Panc1 (cell line): ENCODE data around the gene RHD. TPM values are rescaled to one million over a fixed set of nuclear protein-coding genes. Genes with fewer than 3 reads are reported as not detected.

Source experiments
- ATAC-seq: fragments of 200-7000 bp; cut with Tn5 transposase; 2 replicates; pipeline ENCODE4 v1.9.1; 2020; ENCODE audit warnings: mild to moderate bottlenecking, moderate library complexity
- BruUV-seq: library from RNA; stranded (reverse); fragments of 400-500 nt; replicated peaks from 2 replicates; lab custom pipeline; 2021; lab: Mats Ljungman, UMichigan
- CTCF ChIA-PET: fragments of 300-600 bp; sonication (Branson Sonifier 250); formaldehyde crosslinking; loops from one replicate; lab custom pipeline; 2022; ENCODE audit warnings: antibody characterized with exemption; lab: Charles Lee
- POLR2A ChIA-PET: fragments of 300-600 bp; sonication (Branson Sonifier 250); formaldehyde crosslinking; loops from one replicate; lab custom pipeline; 2022; ENCODE audit warnings: antibody characterized with exemption; lab: Charles Lee
- DNase-seq: peaks from one replicate; pipeline ENCODE4 v3.0.0-alpha.2; 2010; ENCODE audit warnings: low read depth, low spot score
- H3K27ac ChIP-seq: 2 replicates; pipeline ENCODE4 v1.5.1; 2011; ENCODE audit warnings: mild to moderate bottlenecking, low read length, inconsistent platforms
- H3K27me3 ChIP-seq: fragments of 200-500 bp; sonication (Bioruptor generic); 2 replicates; pipeline ENCODE4 v1.6.0; 2014; ENCODE audit warnings: low read length, inconsistent platforms; ENCODE audit not compliant: control insufficient read depth, insufficient read depth
- H3K36me3 ChIP-seq: fragments of 200-500 bp; sonication (Bioruptor generic); 2 replicates; pipeline ENCODE4 v1.5.1; 2014; ENCODE audit warnings: inconsistent platforms, mild to moderate bottlenecking, low read length, moderate library complexity; ENCODE audit not compliant: control insufficient read depth, insufficient read depth
- H3K4me1 ChIP-seq: 2 replicates; pipeline ENCODE4 v1.5.1; 2011; ENCODE audit warnings: inconsistent platforms, mild to moderate bottlenecking, low read length, moderate library complexity; ENCODE audit not compliant: control insufficient read depth, insufficient read depth
- H3K4me3 ChIP-seq, 2 experiments: 2 replicates each; pipeline ENCODE4 v1.5.1; 2011 to 2012; ENCODE audit warnings: low read depth in 2 of 2, low read length in 2 of 2, mild to moderate bottlenecking in 2 of 2, inconsistent platforms in 1 of 2, moderate library complexity in 1 of 2
- H3K9me3 ChIP-seq: fragments of 200-500 bp; sonication (Bioruptor generic); 2 replicates; pipeline ENCODE4 v1.5.1; 2014; ENCODE audit warnings: low read depth, mild to moderate bottlenecking, inconsistent platforms, low read length, moderate library complexity; ENCODE audit not compliant: control insufficient read depth, insufficient read depth
- POLR2AphosphoS5 ChIP-seq: IDR thresholded peaks from 2 replicates; pipeline ENCODE4 v1.6.1; 2012; ENCODE audit warnings: mild to moderate bottlenecking, low read depth, low read length, moderate library complexity
- REST ChIP-seq, 2 experiments: IDR thresholded peaks; 2 replicates each; pipeline ENCODE4 v1.6.1; 2011 to 2012; ENCODE audit warnings: low read depth in 2 of 2, control low read depth in 1 of 2, low read length in 1 of 2, mild to moderate bottlenecking in 1 of 2, moderate library complexity in 1 of 2; ENCODE audit not compliant: insufficient read depth in 1 of 2
- SIN3A ChIP-seq: IDR thresholded peaks from 2 replicates; pipeline ENCODE4 v1.6.1; 2012; ENCODE audit warnings: low read depth, mild to moderate bottlenecking, low read length, moderate library complexity, borderline replicate concordance; ENCODE audit not compliant: insufficient read depth
- TCF7L2 ChIP-seq: IDR thresholded peaks from 2 replicates; pipeline ENCODE4 v1.6.1; 2011; ENCODE audit warnings: mild to moderate bottlenecking, low read depth, low read length, inconsistent platforms
- in situ Hi-C: cut with HindIII; loops from 2 replicates; pipeline ENCODE4 v1.10.0; 2016; ENCODE audit warnings: low sequenced_read_pairs, low pct_unique_long_range_greater_than_20kb
- intact Hi-C: fragments of 100-400 bp; cut with micrococcal nuclease; formaldehyde crosslinking; loops from one replicate; pipeline ENCODE4 v1.10.0; 2022; ENCODE audit not compliant: unreplicated experiment
- total RNA-seq: library from RNA; stranded (reverse); gene quantifications from one replicate; pipeline ENCODE4 v1.2.1, GENCODE V29; 2021; ENCODE audit not compliant: unreplicated experiment
- TF ChIP-seq, protein P1 (sequence below): fragments of 450-650 bp; IDR thresholded peaks from 2 replicates; pipeline ENCODE4 v1.5.1; 2017; ENCODE audit warnings: mild to moderate bottlenecking

The RHD gene
- total RNA-seq, 1 experiment from 2014 or later, result not detected

- DNase-seq, result peak; percentile 87
- TSS peak; percentile 90 for BruUV-seq
- Histone ChIP-seq H3K27me3 (no peaks in the 10 kb centered on the region), H3K27ac (peak within 1 kb of the TSS; percentile 92), H3K36me3 (peaks cover 37% of the 10 kb centered on the region), H3K4me3 (peak within 1 kb of the TSS; percentile 71 to 96), H3K9me3 (no peaks in the 10 kb centered on the region), H3K4me1 (peaks cover 11% of the 10 kb centered on the region; the same call in 1 of the 2 replicates)
- intact Hi-C loops, result no loop called here
- in situ Hi-C loops, result no loop called here
- CTCF ChIA-PET, result interaction anchor here (0.6 kb wide), 1 partner anchor 499 kb away, joined by 4 read pairs; no protein-coding TSS in a partner anchor
- POLR2A ChIA-PET, result interaction anchor here (0.6 to 1.1 kb wide), 3 partner anchors 12 to 471 kb away, joined by 3 read pairs; partner anchors contain the start of gene SYF2
- ATAC-seq, result peak; percentile 90
- TF ChIP-seq SIN3A, result peak; percentile 91
- TF ChIP-seq, protein P1, sequence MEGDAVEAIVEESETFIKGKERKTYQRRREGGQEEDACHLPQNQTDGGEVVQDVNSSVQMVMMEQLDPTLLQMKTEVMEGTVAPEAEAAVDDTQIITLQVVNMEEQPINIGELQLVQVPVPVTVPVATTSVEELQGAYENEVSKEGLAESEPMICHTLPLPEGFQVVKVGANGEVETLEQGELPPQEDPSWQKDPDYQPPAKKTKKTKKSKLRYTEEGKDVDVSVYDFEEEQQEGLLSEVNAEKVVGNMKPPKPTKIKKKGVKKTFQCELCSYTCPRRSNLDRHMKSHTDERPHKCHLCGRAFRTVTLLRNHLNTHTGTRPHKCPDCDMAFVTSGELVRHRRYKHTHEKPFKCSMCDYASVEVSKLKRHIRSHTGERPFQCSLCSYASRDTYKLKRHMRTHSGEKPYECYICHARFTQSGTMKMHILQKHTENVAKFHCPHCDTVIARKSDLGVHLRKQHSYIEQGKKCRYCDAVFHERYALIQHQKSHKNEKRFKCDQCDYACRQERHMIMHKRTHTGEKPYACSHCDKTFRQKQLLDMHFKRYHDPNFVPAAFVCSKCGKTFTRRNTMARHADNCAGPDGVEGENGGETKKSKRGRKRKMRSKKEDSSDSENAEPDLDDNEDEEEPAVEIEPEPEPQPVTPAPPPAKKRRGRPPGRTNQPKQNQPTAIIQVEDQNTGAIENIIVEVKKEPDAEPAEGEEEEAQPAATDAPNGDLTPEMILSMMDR, result no peak
- TF ChIP-seq TCF7L2, result peak; percentile 2; the same call in 1 of the 2 replicates
- TF ChIP-seq REST (IDR thresholded peaks at IDR 0.05; ENCODE audit: insufficient read depth in 1 of 2, low read depth in 2 of 2, low read length in 1 of 2), result peak in 1 of 2 experiments; percentile 49; a peak in 1 of 4 replicates
- TF ChIP-seq POLR2AphosphoS5, result peak; percentile 100
Measured at GRCh38 chr1:25247024-25247828, 25.1 kb upstream of the RHD start, which contains the start of gene RSRP1. TSS of gene RSRP1 (minus strand) at chr1:25247454. CDS start at chr1:25246963, 491 bp downstream.

- H3K27ac ChIP-seq, result peak overlapping the region; percentile 85
- no peaks in the 10 kb centered on the region for H3K9me3 ChIP-seq
- intact Hi-C loops, result no loop called here
- peaks cover 9% of the 10 kb centered on the region; the same call in 1 of the 2 replicates for H3K4me1 ChIP-seq
- peaks cover 33% of the 10 kb centered on the region for H3K36me3 ChIP-seq
- ChIA-PET CTCF (no interaction called here), POLR2A (interaction anchor here (0.6 to 1.1 kb wide), 3 partner anchors 13 to 470 kb away, joined by 3 read pairs; partner anchors contain the start of gene SYF2)
- DNase-seq (no peak), ATAC-seq (no peak)
- H3K4me3 ChIP-seq, result peak overlapping the region; percentile 71 to 96
- TF ChIP-seq SIN3A (no peak), REST (IDR thresholded peaks at IDR 0.05; ENCODE audit: insufficient read depth in 1 of 2, low read depth in 2 of 2, low read length in 1 of 2) (no peak), TCF7L2 (no peak), POLR2AphosphoS5 (no peak)
- TF ChIP-seq, protein P1, result no peak; the same call in 1 of the 2 replicates
- in situ Hi-C loops, result no loop called here
- no peaks in the 10 kb centered on the region for H3K27me3 ChIP-seq
- BruUV-seq, result no TSS peak
Measured at GRCh38 chr1:25247829-25248754, 24.2 kb upstream of the RHD start.
